GM23338 (cell line): ENCODE data around the gene BLTP3B. TPM values are rescaled to one million over a fixed set of nuclear protein-coding genes. Genes with fewer than 3 reads are reported as not detected.

Source experiments
- ATAC-seq: fragments of 200-7000 bp; cut with Tn5 transposase; 3 replicates; pipeline ENCODE4 v1.9.1; 2020
- DNase-seq: peaks from one replicate; pipeline ENCODE4 v3.0.0-alpha.2; 2015; ENCODE audit warnings: low spot score
- H2AFZ ChIP-seq: fragments of 200-600 bp; sonication (generic); 2 replicates; pipeline ENCODE4 v1.8.0; 2016; ENCODE audit warnings: antibody characterized with exemption, mild to moderate bottlenecking, moderate library complexity
- H3F3A ChIP-seq: fragments of 200-600 bp; sonication (generic); replicated peaks from 2 replicates; pipeline ENCODE4 v1.8.0; 2017; ENCODE audit warnings: antibody characterized with exemption, mixed run types, low read depth
- H3K27ac ChIP-seq: fragments of 200-600 bp; sonication (generic); 2 replicates; pipeline ENCODE4 v1.6.1; 2016; ENCODE audit warnings: low read depth
- H3K27me3 ChIP-seq: fragments of 200-600 bp; sonication (generic); 2 replicates; pipeline ENCODE4 v1.8.0; 2016; ENCODE audit warnings: mild to moderate bottlenecking, mixed run types, moderate library complexity; ENCODE audit not compliant: insufficient read depth
- H3K36me3 ChIP-seq: fragments of 200-600 bp; sonication (generic); 2 replicates; pipeline ENCODE4 v1.8.0; 2016; ENCODE audit warnings: mild to moderate bottlenecking; ENCODE audit not compliant: insufficient read depth
- H3K4me1 ChIP-seq: fragments of 200-600 bp; sonication (generic); 2 replicates; pipeline ENCODE4 v1.8.0; 2016; ENCODE audit warnings: mild to moderate bottlenecking, moderate library complexity; ENCODE audit not compliant: insufficient read depth
- H3K4me2 ChIP-seq: fragments of 200-600 bp; sonication (generic); 2 replicates; pipeline ENCODE4 v1.7.1; 2017; ENCODE audit warnings: mixed run types
- H3K4me3 ChIP-seq: fragments of 200-600 bp; sonication (generic); 2 replicates; pipeline ENCODE4 v1.6.1; 2016; ENCODE audit warnings: mixed run types
- H3K79me2 ChIP-seq: fragments of 200-600 bp; sonication (generic); replicated peaks from 2 replicates; pipeline ENCODE4 v1.8.0; 2017; ENCODE audit warnings: mild to moderate bottlenecking; ENCODE audit not compliant: insufficient read depth
- H3K9me2 ChIP-seq: fragments of 200-600 bp; sonication (generic); 2 replicates; pipeline ENCODE4 v1.8.0; 2017; ENCODE audit not compliant: insufficient read depth
- H4K20me1 ChIP-seq: fragments of 200-600 bp; sonication (generic); replicated peaks from 2 replicates; pipeline ENCODE4 v1.8.0; 2017; ENCODE audit warnings: mild to moderate bottlenecking; ENCODE audit not compliant: insufficient read depth
- H3K27ac Mint-ChIP-seq: 2 replicates; pipeline ENCODE4 v1.8.0; 2020; ENCODE audit warnings: inconsistent platforms, mild to moderate bottlenecking, moderate library complexity, mixed read lengths
- H3K27me3 Mint-ChIP-seq: 3 replicates; pipeline ENCODE4 v1.8.0; 2022; ENCODE audit warnings: low read depth, mild to moderate bottlenecking, moderate library complexity, mixed read lengths, inconsistent platforms; ENCODE audit not compliant: insufficient read depth, poor library complexity
- H3K36me3 Mint-ChIP-seq: 3 replicates; pipeline ENCODE4 v1.8.0; 2021; ENCODE audit warnings: low read depth, mild to moderate bottlenecking, inconsistent platforms, moderate library complexity, mixed read lengths
- H3K4me1 Mint-ChIP-seq: 3 replicates; pipeline ENCODE4 v1.8.0; 2020; ENCODE audit warnings: mild to moderate bottlenecking, inconsistent platforms, mixed read lengths
- H3K4me3 Mint-ChIP-seq: 3 replicates; pipeline ENCODE4 v1.8.0; 2021; ENCODE audit warnings: moderate library complexity, mild to moderate bottlenecking, inconsistent platforms, mixed read lengths
- H3K9me3 Mint-ChIP-seq: 3 replicates; pipeline ENCODE4 v1.8.0; 2020; ENCODE audit warnings: moderate library complexity, mild to moderate bottlenecking, inconsistent platforms, mixed read lengths
- CREB1 ChIP-seq: fragments of 250-450 bp; sonication (Bioruptor Pico); IDR thresholded peaks from 2 replicates; pipeline ENCODE4 v1.5.0; 2020; ENCODE audit warnings: low read depth, mild to moderate bottlenecking, moderate library complexity
- EZH2phosphoT487 ChIP-seq: fragments of 200-600 bp; sonication (generic); IDR thresholded peaks from one replicate; pipeline ENCODE4 v1.8.1; 2018; ENCODE audit warnings: antibody characterized with exemption; ENCODE audit not compliant: unreplicated experiment
- JUNB ChIP-seq: IDR thresholded peaks from one replicate; pipeline ENCODE4 v1.6.1; 2016; ENCODE audit warnings: antibody characterized with exemption; ENCODE audit not compliant: unreplicated experiment
- STAT1 ChIP-seq: IDR thresholded peaks from one replicate; pipeline ENCODE4 v1.6.1; 2016; ENCODE audit warnings: antibody characterized with exemption; ENCODE audit not compliant: unreplicated experiment
- ZNF331 ChIP-seq: fragments of 250-450 bp; sonication (Bioruptor Pico); IDR thresholded peaks from 2 replicates; pipeline ENCODE4 v1.5.0; 2020; ENCODE audit warnings: low read depth, mild to moderate bottlenecking, moderate library complexity
- polyA plus RNA-seq: library from polyadenylated mRNA; unstranded; fragments of >200 nt; fragmentation: Nextera tagmentation; extraction: Ambion mirVana; gene quantifications from 2 replicates; pipeline ENCODE4 v1.2.1, GENCODE V29; 2016
- total RNA-seq: library from RNA; depleted of rRNA; stranded (reverse); fragments of >200 nt; shearing (Covaris generic); gene quantifications from 2 replicates; pipeline ENCODE4 v1.2.3, GENCODE V29; 2014
- TF ChIP-seq, protein P1 (sequence below): fragments of 250-450 bp; sonication (Bioruptor Pico); IDR thresholded peaks from 2 replicates; pipeline ENCODE4 v1.5.0; 2020; ENCODE audit warnings: mild to moderate bottlenecking, moderate library complexity
- TF ChIP-seq, protein P2 (sequence below): IDR thresholded peaks from 2 replicates; pipeline ENCODE4 v1.6.1; 2016; ENCODE audit warnings: antibody characterized with exemption
- TF ChIP-seq, protein P3 (sequence below), 2 experiments: fragments of 200-600 bp in 1 of 2; sonication (generic) in 1 of 2; conservative IDR thresholded peaks; 2 replicates each; pipeline versions ENCODE4 v1.5.1 to v1.6.1; 2016 to 2017; ENCODE audit warnings: antibody characterized with exemption in 2 of 2, low read depth in 2 of 2, mild to moderate bottlenecking in 2 of 2, moderate library complexity in 1 of 2
- TF ChIP-seq, protein P4 (sequence below): IDR thresholded peaks from one replicate; pipeline ENCODE4 v1.6.1; 2018; ENCODE audit warnings: antibody characterized with exemption; ENCODE audit not compliant: unreplicated experiment

BLTP3B gene
- total and polyA plus RNA-seq, 2 experiments from 2014 or later = 11.2 to 35.8 TPM

DNA sequence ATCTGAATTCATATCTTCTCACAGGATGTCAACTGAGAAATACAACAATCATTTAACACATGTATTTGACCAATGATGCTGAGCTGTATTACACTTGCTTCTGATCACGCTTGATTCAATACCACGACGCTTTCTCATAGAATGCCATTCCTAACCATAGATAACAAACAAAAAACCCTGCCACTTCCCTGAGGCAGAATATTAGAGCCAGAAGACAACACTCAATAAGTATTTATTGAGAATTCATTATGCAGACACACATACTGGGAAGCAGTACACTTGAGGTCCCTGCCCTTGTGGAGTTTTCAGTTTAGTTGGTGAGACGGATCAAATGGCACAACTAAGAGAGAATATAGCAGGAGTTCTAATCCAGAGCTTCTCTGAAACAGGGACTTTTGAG lies 32.4 kb downstream of the BLTP3B start:
- H3K4me3 ChIP-seq = no peak overlapping the region
- Mint-ChIP-seq H3K27me3 (peaks cover 4% of the 10 kb centered on the region), H3K36me3 (peaks cover 16% of the 10 kb centered on the region), H3K27ac (no peak overlapping the region; the same call in 1 of the 2 replicates), H3K4me3 (no peak overlapping the region), H3K9me3 (peaks cover 6% of the 10 kb centered on the region; the same call in 2 of the 3 replicates), H3K4me1 (no peaks in the 10 kb centered on the region; the same call in 2 of the 3 replicates)
- H4K20me1 ChIP-seq = peaks cover 5% of the 10 kb centered on the region; the same call in 1 of the 2 replicates
- no peaks in the 10 kb centered on the region for H3F3A ChIP-seq
- ATAC-seq (no peak), DNase-seq (no peak)
- no peak overlapping the region for H3K27ac ChIP-seq
- H3K4me2 ChIP-seq = no peak overlapping the region
- TF ChIP-seq, protein P1, sequence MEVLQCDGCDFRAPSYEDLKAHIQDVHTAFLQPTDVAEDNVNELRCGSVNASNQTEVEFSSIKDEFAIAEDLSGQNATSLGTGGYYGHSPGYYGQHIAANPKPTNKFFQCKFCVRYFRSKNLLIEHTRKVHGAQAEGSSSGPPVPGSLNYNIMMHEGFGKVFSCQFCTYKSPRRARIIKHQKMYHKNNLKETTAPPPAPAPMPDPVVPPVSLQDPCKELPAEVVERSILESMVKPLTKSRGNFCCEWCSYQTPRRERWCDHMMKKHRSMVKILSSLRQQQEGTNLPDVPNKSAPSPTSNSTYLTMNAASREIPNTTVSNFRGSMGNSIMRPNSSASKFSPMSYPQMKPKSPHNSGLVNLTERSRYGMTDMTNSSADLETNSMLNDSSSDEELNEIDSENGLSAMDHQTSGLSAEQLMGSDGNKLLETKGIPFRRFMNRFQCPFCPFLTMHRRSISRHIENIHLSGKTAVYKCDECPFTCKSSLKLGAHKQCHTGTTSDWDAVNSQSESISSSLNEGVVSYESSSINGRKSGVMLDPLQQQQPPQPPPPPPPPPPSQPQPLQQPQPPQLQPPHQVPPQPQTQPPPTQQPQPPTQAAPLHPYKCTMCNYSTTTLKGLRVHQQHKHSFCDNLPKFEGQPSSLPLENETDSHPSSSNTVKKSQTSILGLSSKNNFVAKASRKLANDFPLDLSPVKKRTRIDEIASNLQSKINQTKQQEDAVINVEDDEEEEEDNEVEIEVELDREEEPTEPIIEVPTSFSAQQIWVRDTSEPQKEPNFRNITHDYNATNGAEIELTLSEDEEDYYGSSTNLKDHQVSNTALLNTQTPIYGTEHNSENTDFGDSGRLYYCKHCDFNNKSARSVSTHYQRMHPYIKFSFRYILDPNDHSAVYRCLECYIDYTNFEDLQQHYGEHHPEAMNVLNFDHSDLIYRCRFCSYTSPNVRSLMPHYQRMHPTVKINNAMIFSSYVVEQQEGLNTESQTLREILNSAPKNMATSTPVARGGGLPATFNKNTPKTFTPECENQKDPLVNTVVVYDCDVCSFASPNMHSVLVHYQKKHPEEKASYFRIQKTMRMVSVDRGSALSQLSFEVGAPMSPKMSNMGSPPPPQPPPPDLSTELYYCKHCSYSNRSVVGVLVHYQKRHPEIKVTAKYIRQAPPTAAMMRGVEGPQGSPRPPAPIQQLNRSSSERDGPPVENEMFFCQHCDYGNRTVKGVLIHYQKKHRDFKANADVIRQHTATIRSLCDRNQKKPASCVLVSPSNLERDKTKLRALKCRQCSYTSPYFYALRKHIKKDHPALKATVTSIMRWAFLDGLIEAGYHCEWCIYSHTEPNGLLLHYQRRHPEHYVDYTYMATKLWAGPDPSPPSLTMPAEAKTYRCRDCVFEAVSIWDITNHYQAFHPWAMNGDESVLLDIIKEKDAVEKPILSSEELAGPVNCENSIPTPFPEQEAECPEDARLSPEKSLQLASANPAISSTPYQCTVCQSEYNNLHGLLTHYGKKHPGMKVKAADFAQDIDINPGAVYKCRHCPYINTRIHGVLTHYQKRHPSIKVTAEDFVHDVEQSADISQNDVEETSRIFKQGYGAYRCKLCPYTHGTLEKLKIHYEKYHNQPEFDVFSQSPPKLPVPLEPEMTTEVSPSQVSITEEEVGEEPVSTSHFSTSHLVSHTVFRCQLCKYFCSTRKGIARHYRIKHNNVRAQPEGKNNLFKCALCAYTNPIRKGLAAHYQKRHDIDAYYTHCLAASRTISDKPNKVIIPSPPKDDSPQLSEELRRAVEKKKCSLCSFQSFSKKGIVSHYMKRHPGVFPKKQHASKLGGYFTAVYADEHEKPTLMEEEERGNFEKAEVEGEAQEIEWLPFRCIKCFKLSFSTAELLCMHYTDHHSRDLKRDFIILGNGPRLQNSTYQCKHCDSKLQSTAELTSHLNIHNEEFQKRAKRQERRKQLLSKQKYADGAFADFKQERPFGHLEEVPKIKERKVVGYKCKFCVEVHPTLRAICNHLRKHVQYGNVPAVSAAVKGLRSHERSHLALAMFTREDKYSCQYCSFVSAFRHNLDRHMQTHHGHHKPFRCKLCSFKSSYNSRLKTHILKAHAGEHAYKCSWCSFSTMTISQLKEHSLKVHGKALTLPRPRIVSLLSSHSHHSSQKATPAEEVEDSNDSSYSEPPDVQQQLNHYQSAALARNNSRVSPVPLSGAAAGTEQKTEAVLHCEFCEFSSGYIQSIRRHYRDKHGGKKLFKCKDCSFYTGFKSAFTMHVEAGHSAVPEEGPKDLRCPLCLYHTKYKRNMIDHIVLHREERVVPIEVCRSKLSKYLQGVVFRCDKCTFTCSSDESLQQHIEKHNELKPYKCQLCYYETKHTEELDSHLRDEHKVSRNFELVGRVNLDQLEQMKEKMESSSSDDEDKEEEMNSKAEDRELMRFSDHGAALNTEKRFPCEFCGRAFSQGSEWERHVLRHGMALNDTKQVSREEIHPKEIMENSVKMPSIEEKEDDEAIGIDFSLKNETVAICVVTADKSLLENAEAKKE (CRISPR knock-in tag) = no peak
- TF ChIP-seq, protein P2, sequence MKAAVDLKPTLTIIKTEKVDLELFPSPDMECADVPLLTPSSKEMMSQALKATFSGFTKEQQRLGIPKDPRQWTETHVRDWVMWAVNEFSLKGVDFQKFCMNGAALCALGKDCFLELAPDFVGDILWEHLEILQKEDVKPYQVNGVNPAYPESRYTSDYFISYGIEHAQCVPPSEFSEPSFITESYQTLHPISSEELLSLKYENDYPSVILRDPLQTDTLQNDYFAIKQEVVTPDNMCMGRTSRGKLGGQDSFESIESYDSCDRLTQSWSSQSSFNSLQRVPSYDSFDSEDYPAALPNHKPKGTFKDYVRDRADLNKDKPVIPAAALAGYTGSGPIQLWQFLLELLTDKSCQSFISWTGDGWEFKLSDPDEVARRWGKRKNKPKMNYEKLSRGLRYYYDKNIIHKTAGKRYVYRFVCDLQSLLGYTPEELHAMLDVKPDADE = no peak
- TF ChIP-seq, protein P3, sequence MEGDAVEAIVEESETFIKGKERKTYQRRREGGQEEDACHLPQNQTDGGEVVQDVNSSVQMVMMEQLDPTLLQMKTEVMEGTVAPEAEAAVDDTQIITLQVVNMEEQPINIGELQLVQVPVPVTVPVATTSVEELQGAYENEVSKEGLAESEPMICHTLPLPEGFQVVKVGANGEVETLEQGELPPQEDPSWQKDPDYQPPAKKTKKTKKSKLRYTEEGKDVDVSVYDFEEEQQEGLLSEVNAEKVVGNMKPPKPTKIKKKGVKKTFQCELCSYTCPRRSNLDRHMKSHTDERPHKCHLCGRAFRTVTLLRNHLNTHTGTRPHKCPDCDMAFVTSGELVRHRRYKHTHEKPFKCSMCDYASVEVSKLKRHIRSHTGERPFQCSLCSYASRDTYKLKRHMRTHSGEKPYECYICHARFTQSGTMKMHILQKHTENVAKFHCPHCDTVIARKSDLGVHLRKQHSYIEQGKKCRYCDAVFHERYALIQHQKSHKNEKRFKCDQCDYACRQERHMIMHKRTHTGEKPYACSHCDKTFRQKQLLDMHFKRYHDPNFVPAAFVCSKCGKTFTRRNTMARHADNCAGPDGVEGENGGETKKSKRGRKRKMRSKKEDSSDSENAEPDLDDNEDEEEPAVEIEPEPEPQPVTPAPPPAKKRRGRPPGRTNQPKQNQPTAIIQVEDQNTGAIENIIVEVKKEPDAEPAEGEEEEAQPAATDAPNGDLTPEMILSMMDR (conservative IDR thresholded peaks at IDR 0.05; ENCODE audit: low read depth in 2 of 2) = no peak
- no peak for TF ChIP-seq CREB1
- TF ChIP-seq, protein P4, sequence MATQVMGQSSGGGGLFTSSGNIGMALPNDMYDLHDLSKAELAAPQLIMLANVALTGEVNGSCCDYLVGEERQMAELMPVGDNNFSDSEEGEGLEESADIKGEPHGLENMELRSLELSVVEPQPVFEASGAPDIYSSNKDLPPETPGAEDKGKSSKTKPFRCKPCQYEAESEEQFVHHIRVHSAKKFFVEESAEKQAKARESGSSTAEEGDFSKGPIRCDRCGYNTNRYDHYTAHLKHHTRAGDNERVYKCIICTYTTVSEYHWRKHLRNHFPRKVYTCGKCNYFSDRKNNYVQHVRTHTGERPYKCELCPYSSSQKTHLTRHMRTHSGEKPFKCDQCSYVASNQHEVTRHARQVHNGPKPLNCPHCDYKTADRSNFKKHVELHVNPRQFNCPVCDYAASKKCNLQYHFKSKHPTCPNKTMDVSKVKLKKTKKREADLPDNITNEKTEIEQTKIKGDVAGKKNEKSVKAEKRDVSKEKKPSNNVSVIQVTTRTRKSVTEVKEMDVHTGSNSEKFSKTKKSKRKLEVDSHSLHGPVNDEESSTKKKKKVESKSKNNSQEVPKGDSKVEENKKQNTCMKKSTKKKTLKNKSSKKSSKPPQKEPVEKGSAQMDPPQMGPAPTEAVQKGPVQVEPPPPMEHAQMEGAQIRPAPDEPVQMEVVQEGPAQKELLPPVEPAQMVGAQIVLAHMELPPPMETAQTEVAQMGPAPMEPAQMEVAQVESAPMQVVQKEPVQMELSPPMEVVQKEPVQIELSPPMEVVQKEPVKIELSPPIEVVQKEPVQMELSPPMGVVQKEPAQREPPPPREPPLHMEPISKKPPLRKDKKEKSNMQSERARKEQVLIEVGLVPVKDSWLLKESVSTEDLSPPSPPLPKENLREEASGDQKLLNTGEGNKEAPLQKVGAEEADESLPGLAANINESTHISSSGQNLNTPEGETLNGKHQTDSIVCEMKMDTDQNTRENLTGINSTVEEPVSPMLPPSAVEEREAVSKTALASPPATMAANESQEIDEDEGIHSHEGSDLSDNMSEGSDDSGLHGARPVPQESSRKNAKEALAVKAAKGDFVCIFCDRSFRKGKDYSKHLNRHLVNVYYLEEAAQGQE = no peak
- TF ChIP-seq STAT1 = no peak
- no peak for TF ChIP-seq EZH2phosphoT487
- no peak for TF ChIP-seq JUNB
- TF ChIP-seq ZNF331 (CRISPR knock-in tag) = no peak
- no peaks in the 10 kb centered on the region; the same call in 1 of the 2 replicates for H3K9me2 ChIP-seq
- H3K36me3 ChIP-seq = no peaks in the 10 kb centered on the region
- H3K27me3 ChIP-seq = no peaks in the 10 kb centered on the region
- peaks cover 75% of the 10 kb centered on the region for H3K79me2 ChIP-seq
- H2AFZ ChIP-seq = no peak overlapping the region
- H3K4me1 ChIP-seq = no peaks in the 10 kb centered on the region
